ENCODE data around the gene APOBEC3H. TPM values are rescaled to one million over a fixed set of nuclear protein-coding genes. Genes with fewer than 3 reads are reported as not detected.
"Not testable (repeated sequence)": the region's sequence is repeated elsewhere in the genome, so short reads cannot be mapped to it uniquely, and the experiment has no call there.

The APOBEC3H gene
- polyA plus RNA-seq, 1 donor (not counting 4 experiments of a cell fraction or from before 2014, with no cell fraction given) = 0.41 TPM

GRCh38 chr22:39076155-39077025 is 20.7 kb upstream of the APOBEC3H start:
- H3K4me3 ChIP-seq (ENCODE audit: control insufficient read depth in 2 of 3, extremely low read depth in 1 of 3, insufficient read depth in 2 of 3, low read depth in 1 of 3, low read length in 3 of 3); H3K36me3 ChIP-seq (ENCODE audit: control insufficient read depth in 2 of 2, extremely low read depth in 1 of 2, insufficient read depth in 2 of 2, low read length in 2 of 2); H3K9me3 ChIP-seq (ENCODE audit: control insufficient read depth, low read depth, low read length); H3K9ac ChIP-seq (ENCODE audit: control insufficient read depth, extremely low read depth, insufficient read depth, low read length); dilution Hi-C loops (cut with MboI; ENCODE audit: extremely low pct_ligation_motif_present, low sequenced_read_pairs); H3K27me3 ChIP-seq (ENCODE audit: control insufficient read depth, extremely low read depth, insufficient read depth, low read length); H3K4me1 ChIP-seq (ENCODE audit: control insufficient read depth, extremely low read depth, insufficient read depth, low read length); H3K79me2 ChIP-seq (ENCODE audit: control insufficient read depth, insufficient read depth, low read length); H3K27ac ChIP-seq (ENCODE audit: control insufficient read depth, insufficient read depth, low read length); H4K20me1 ChIP-seq (ENCODE audit: control insufficient read depth, extremely low read depth, insufficient read depth, low read length); FAIRE-seq; H2AFZ ChIP-seq (ENCODE audit: control insufficient read depth, low read length); H3K9me1 ChIP-seq (ENCODE audit: control insufficient read depth, extremely low read depth, insufficient read depth, low read length); DNase-seq (ENCODE audit: low read depth, low spot score); H3K4me2 ChIP-seq (ENCODE audit: control insufficient read depth, extremely low read depth, insufficient read depth, low read depth, low read length): not testable (repeated sequence)

GRCh38 chr22:39077026-39077840 is 19.8 kb upstream of the APOBEC3H start, which contains the start of gene APOBEC3G:
TSS of gene APOBEC3G (plus strand) at chr22:39077275. CDS start at chr22:39077362, 87 bp downstream.
- H3K27ac ChIP-seq (ENCODE audit: control insufficient read depth, insufficient read depth, low read length); DNase-seq (ENCODE audit: low read depth, low spot score); H3K9me1 ChIP-seq (ENCODE audit: control insufficient read depth, extremely low read depth, insufficient read depth, low read length); H3K79me2 ChIP-seq (ENCODE audit: control insufficient read depth, insufficient read depth, low read length); H4K20me1 ChIP-seq (ENCODE audit: control insufficient read depth, extremely low read depth, insufficient read depth, low read length); H3K9me3 ChIP-seq (ENCODE audit: control insufficient read depth, low read depth, low read length); H3K27me3 ChIP-seq (ENCODE audit: control insufficient read depth, extremely low read depth, insufficient read depth, low read length); H3K4me1 ChIP-seq (ENCODE audit: control insufficient read depth, extremely low read depth, insufficient read depth, low read length); dilution Hi-C loops (cut with MboI; ENCODE audit: extremely low pct_ligation_motif_present, low sequenced_read_pairs); H3K36me3 ChIP-seq (ENCODE audit: control insufficient read depth in 2 of 2, extremely low read depth in 1 of 2, insufficient read depth in 2 of 2, low read length in 2 of 2): not testable (repeated sequence)
- H2AFZ ChIP-seq (ENCODE audit: control insufficient read depth, low read length) = peak within 1 kb of the TSS; percentile 65
- FAIRE-seq = peak; percentile 71
- H3K4me3 ChIP-seq (ENCODE audit: control insufficient read depth in 2 of 3, extremely low read depth in 1 of 3, insufficient read depth in 2 of 3, low read depth in 1 of 3, low read length in 3 of 3) = peak within 1 kb of the TSS in 2 of 3 experiments; percentile 29 to 50
- H3K9ac ChIP-seq (ENCODE audit: control insufficient read depth, extremely low read depth, insufficient read depth, low read length) = peak within 1 kb of the TSS; percentile 45
- H3K4me2 ChIP-seq (ENCODE audit: control insufficient read depth, extremely low read depth, insufficient read depth, low read depth, low read length) = peak within 1 kb of the TSS; percentile 9

- H3K27me3 ChIP-seq (ENCODE audit: control insufficient read depth, extremely low read depth, insufficient read depth, low read length); H3K4me3 ChIP-seq (ENCODE audit: control insufficient read depth in 2 of 3, extremely low read depth in 1 of 3, insufficient read depth in 2 of 3, low read depth in 1 of 3, low read length in 3 of 3); H3K79me2 ChIP-seq (ENCODE audit: control insufficient read depth, insufficient read depth, low read length); FAIRE-seq; H3K9me1 ChIP-seq (ENCODE audit: control insufficient read depth, extremely low read depth, insufficient read depth, low read length); dilution Hi-C loops (cut with MboI; ENCODE audit: extremely low pct_ligation_motif_present, low sequenced_read_pairs); H3K9me3 ChIP-seq (ENCODE audit: control insufficient read depth, low read depth, low read length); H3K27ac ChIP-seq (ENCODE audit: control insufficient read depth, insufficient read depth, low read length); H2AFZ ChIP-seq (ENCODE audit: control insufficient read depth, low read length); H3K36me3 ChIP-seq (ENCODE audit: control insufficient read depth in 2 of 2, extremely low read depth in 1 of 2, insufficient read depth in 2 of 2, low read length in 2 of 2); H3K9ac ChIP-seq (ENCODE audit: control insufficient read depth, extremely low read depth, insufficient read depth, low read length); H3K4me1 ChIP-seq (ENCODE audit: control insufficient read depth, extremely low read depth, insufficient read depth, low read length); DNase-seq (ENCODE audit: low read depth, low spot score); H4K20me1 ChIP-seq (ENCODE audit: control insufficient read depth, extremely low read depth, insufficient read depth, low read length): not testable (repeated sequence)
- H3K4me2 ChIP-seq (ENCODE audit: control insufficient read depth, extremely low read depth, insufficient read depth, low read depth, low read length) = peak overlapping the region; percentile 9
These were observed 19.1 kb upstream of the APOBEC3H start for GRCh38 chr22:39077912-39078311.
